HG03521 (cell line): ENCODE measurements around the gene SAA2.
A peak's percentile ranks its signal among the peaks of the same experiment; 100 is the strongest.

Experiments
- ATAC-seq: cut with Tn5 transposase; IDR thresholded peaks from one replicate; pipeline ENCODE4 v1.9.1; 2021; ENCODE audit warnings: mild to moderate bottlenecking, moderate library complexity; ENCODE audit not compliant: unreplicated experiment

Gene SAA2

GRCh38 chr11:18253778-18254338, 5.4 kb upstream of the SAA2 start:
- no peak for ATAC-seq

- ATAC-seq, result no peak
Measured at GRCh38 chr11:18253233-18253632, 4.8 kb upstream of the SAA2 start.

GRCh38 chr11:18247191-18247581, 1.3 kb downstream of the SAA2 start:
- ATAC-seq, result peak; percentile 9

- peak; percentile 72 for ATAC-seq
Measured at GRCh38 chr11:18246379-18247190, 1.9 kb downstream of the SAA2 start.

GRCh38 chr11:18245396-18245795, 3.1 kb downstream of the SAA2 start:
- ATAC-seq, result no peak

- ATAC-seq, result no peak
Measured at GRCh38 chr11:18243783-18244362, 4.6 kb downstream of the SAA2 start.

GRCh38 chr11:18239655-18240054, 8.8 kb downstream of the SAA2 start:
- ATAC-seq, result no peak

GRCh38 chr11:18236664-18237356, 11.7 kb downstream of the SAA2 start, which contains the start of gene SAA4:
Gene SAA4, minus strand, starts transcription at chr11:18236802. Its CDS starts 876 bp downstream, at chr11:18235926.
- no peak for ATAC-seq

GRCh38 chr11:18235394-18236334, 12.8 kb downstream of the SAA2 start:
- ATAC-seq, result no peak

- ATAC-seq, result no peak
Measured at GRCh38 chr11:18233912-18234311, 14.6 kb downstream of the SAA2 start.

- no peak for ATAC-seq
Measured at GRCh38 chr11:18230859-18231258, 17.6 kb downstream of the SAA2 start.

GRCh38 chr11:18229501-18229900, 19.0 kb downstream of the SAA2 start:
- ATAC-seq, result peak; percentile 95

GRCh38 chr11:18225913-18226312, 22.6 kb downstream of the SAA2 start:
- no peak for ATAC-seq

- no peak for ATAC-seq
Measured at GRCh38 chr11:18223591-18224387, 24.7 kb downstream of the SAA2 start.

GRCh38 chr11:18222814-18223421, 25.6 kb downstream of the SAA2 start:
- no peak for ATAC-seq

GRCh38 chr11:18221274-18221876, 27.1 kb downstream of the SAA2 start:
- ATAC-seq, result no peak

- ATAC-seq, result no peak
Measured at GRCh38 chr11:18209058-18209457, 39.4 kb downstream of the SAA2 start.

GRCh38 chr11:18204771-18205170, 43.7 kb downstream of the SAA2 start:
- no peak for ATAC-seq

GRCh38 chr11:18204220-18204619, 44.2 kb downstream of the SAA2 start:
- no peak for ATAC-seq
